A673 (cell line): ENCODE results near the gene C3. TPM values are rescaled to one million over a fixed set of nuclear protein-coding genes. Genes with fewer than 3 reads are reported as not detected.
"Not testable (repeated sequence)": the region's sequence is repeated elsewhere in the genome, so short reads cannot be mapped to it uniquely, and the experiment has no call there.

Source experiments
- BruUV-seq: library from RNA; stranded (reverse); fragments of 400-500 nt; replicated peaks from 2 replicates; lab custom pipeline; 2021; lab: Mats Ljungman, UMichigan
- CTCF ChIA-PET: fragments of 300-600 bp; sonication (Branson Sonifier 250); formaldehyde crosslinking; loops from one replicate; lab custom pipeline; 2022; ENCODE audit warnings: antibody characterized with exemption; lab: Charles Lee
- POLR2A ChIA-PET: fragments of 300-600 bp; sonication (Branson Sonifier 250); formaldehyde crosslinking; loops from one replicate; lab custom pipeline; 2022; ENCODE audit warnings: antibody characterized with exemption; ENCODE audit not compliant: low non-redundant PET; lab: Charles Lee
- DNase-seq: peaks from one replicate; pipeline ENCODE4 v3.0.0-alpha.2; 2015; ENCODE audit warnings: low spot score
- H3K27ac ChIP-seq: fragments of 200-600 bp; sonication (generic); 2 replicates; pipeline ENCODE4 v1.5.1; 2016; ENCODE audit warnings: mixed run types, low read depth, mild to moderate bottlenecking, mixed read lengths, antibody characterized with exemption, low read length; ENCODE audit not compliant: poor library complexity, severe bottlenecking
- H3K27me3 ChIP-seq: fragments of 200-600 bp; sonication (generic); replicated peaks from 2 replicates; pipeline ENCODE4 v1.6.1; 2017; ENCODE audit warnings: mixed run types, low read depth, mild to moderate bottlenecking, mixed read lengths, antibody characterized with exemption, low read length; ENCODE audit not compliant: insufficient read depth, poor library complexity
- H3K36me3 ChIP-seq: fragments of 200-600 bp; sonication (generic); 2 replicates; pipeline ENCODE4 v1.6.1; 2016; ENCODE audit warnings: mixed run types, mild to moderate bottlenecking, mixed read lengths, antibody characterized with exemption, low read length; ENCODE audit not compliant: insufficient read depth, poor library complexity, severe bottlenecking
- H3K4me1 ChIP-seq: fragments of 200-600 bp; sonication (generic); 2 replicates; pipeline ENCODE4 v1.6.1; 2017; ENCODE audit warnings: mixed run types, mild to moderate bottlenecking, mixed read lengths, antibody characterized with exemption, low read length; ENCODE audit not compliant: insufficient read depth, poor library complexity, severe bottlenecking
- H3K4me3 ChIP-seq: fragments of 200-600 bp; sonication (generic); 2 replicates; pipeline ENCODE4 v1.5.1; 2016; ENCODE audit warnings: low read depth, mixed run types, mild to moderate bottlenecking, mixed read lengths, low read length; ENCODE audit not compliant: poor library complexity, severe bottlenecking
- H3K9me3 ChIP-seq: fragments of 200-600 bp; sonication (generic); 2 replicates; pipeline ENCODE4 v1.6.1; 2016; ENCODE audit warnings: mixed run types, low read depth, mild to moderate bottlenecking, mixed read lengths, antibody characterized with exemption, low read length; ENCODE audit not compliant: poor library complexity, severe bottlenecking
- CTCF ChIP-seq: fragments of 300-800, 200-600 bp; sonication (generic); conservative IDR thresholded peaks from 2 replicates; pipeline ENCODE4 v1.5.1; 2017; ENCODE audit warnings: low read depth, mild to moderate bottlenecking, antibody characterized with exemption, low read length, moderate library complexity, mixed read lengths
- intact Hi-C: fragments of 100-400 bp; cut with micrococcal nuclease; formaldehyde crosslinking; loops from one replicate; pipeline ENCODE4 v1.10.0; 2022; ENCODE audit not compliant: unreplicated experiment
- total RNA-seq: library from RNA; stranded (reverse); gene quantifications from 2 replicates; pipeline ENCODE4 v1.2.3, GENCODE V29; 2021

C3 gene
- total RNA-seq, 1 experiment from 2014 or later, result 1.8 TPM

GRCh38 chr19:6639439-6639838 is 81.0 kb downstream of the C3 start:
- intact Hi-C loops, result no loop called here
- no peaks in the 10 kb centered on the region for H3K4me1 ChIP-seq
- BruUV-seq, result no TSS peak
- CTCF ChIA-PET, result interaction anchor here (1.3 kb wide), 1 partner anchor 224 kb away, joined by 3 read pairs; no protein-coding TSS in a partner anchor
- H3K27me3 ChIP-seq, result no peaks in the 10 kb centered on the region
- no peaks in the 10 kb centered on the region for H3K36me3 ChIP-seq
- TF ChIP-seq CTCF, result no peak
- POLR2A ChIA-PET, result no interaction called here
- H3K9me3 ChIP-seq, result no peaks in the 10 kb centered on the region
- no peak for DNase-seq
- no peak overlapping the region for H3K27ac ChIP-seq
- no peak overlapping the region for H3K4me3 ChIP-seq

- H3K27ac ChIP-seq, H3K36me3 ChIP-seq, H3K27me3 ChIP-seq, DNase-seq, H3K9me3 ChIP-seq, BruUV-seq, H3K4me3 ChIP-seq, H3K4me1 ChIP-seq, POLR2A ChIA-PET: not testable (repeated sequence)
- peak; percentile 35 for TF ChIP-seq CTCF
- intact Hi-C loops, result loop anchor here (2.0 to 5.0 kb wide), 2 partner anchors 104 to 117 kb away; partner anchors contain the start of genes GPR108 and TRIP10
- CTCF ChIA-PET, result interaction anchor here (0.6 to 0.9 kb wide), 2 partner anchors 117 to 230 kb away, joined by 3 to 5 read pairs; no protein-coding TSS in a partner anchor
Observed at GRCh38 chr19:6633456-6633813, 87.0 kb downstream of the C3 start.

GRCh38 chr19:6632747-6633455 is 87.5 kb downstream of the C3 start:
- H3K4me1 ChIP-seq, H3K4me3 ChIP-seq, POLR2A ChIA-PET, H3K27ac ChIP-seq, H3K27me3 ChIP-seq, H3K36me3 ChIP-seq, H3K9me3 ChIP-seq, BruUV-seq: not testable (repeated sequence)
- peak; percentile 71 for DNase-seq
- TF ChIP-seq CTCF, result peak; percentile 68
- intact Hi-C loops, result loop anchor here (1.0 to 5.0 kb wide), 3 partner anchors 104 to 230 kb away; partner anchors contain the start of genes GPR108 and TRIP10
- CTCF ChIA-PET, result interaction anchor here (0.6 to 0.9 kb wide), 2 partner anchors 116 to 231 kb away, joined by 3 to 5 read pairs; no protein-coding TSS in a partner anchor
